ENCODE measurements around the gene PLA2G4F.

PLA2G4F gene

DNA sequence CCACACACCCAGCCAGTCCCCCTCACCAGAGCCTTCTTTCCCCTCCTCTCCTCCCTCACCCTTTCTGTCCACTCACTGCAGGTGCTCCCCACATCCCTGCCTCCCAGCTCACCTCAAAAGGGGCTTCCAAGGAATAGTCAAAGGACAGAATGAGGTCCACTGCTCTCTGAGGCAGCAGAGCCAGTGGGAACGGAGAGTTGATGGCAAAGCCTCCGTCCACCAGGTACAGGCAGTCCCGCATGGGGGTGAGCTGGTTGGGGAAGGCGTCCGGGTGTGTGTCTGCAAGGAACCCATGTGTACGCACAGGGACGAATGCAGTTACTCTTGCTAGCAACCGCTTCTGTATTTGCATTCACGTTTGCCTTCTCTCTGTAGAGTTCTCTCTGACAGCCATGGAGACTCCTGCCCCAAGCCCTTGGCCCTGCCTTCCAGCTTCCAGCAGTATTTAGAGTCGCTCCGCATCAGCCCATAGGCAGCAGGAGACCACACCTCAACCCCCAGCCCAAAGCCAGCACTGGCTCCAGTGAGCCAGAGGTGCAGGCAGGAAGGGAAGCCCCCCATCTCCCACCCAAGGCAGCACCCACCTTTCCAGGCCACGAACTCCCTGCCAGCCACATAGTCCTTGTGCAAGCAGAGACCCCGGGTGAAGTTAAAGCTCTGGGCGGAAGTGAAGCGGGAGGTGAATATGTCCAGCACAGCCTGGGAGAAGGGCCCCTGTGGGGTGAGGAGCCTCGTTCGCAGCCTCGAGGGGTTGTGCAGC lies 12.4 kb downstream of the PLA2G4F start:
- DNase-seq (ENCODE audit: low read depth): no peak
- TF ChIP-seq, protein P1, sequence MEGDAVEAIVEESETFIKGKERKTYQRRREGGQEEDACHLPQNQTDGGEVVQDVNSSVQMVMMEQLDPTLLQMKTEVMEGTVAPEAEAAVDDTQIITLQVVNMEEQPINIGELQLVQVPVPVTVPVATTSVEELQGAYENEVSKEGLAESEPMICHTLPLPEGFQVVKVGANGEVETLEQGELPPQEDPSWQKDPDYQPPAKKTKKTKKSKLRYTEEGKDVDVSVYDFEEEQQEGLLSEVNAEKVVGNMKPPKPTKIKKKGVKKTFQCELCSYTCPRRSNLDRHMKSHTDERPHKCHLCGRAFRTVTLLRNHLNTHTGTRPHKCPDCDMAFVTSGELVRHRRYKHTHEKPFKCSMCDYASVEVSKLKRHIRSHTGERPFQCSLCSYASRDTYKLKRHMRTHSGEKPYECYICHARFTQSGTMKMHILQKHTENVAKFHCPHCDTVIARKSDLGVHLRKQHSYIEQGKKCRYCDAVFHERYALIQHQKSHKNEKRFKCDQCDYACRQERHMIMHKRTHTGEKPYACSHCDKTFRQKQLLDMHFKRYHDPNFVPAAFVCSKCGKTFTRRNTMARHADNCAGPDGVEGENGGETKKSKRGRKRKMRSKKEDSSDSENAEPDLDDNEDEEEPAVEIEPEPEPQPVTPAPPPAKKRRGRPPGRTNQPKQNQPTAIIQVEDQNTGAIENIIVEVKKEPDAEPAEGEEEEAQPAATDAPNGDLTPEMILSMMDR (IDR thresholded peaks at IDR 0.05; ENCODE audit: low read depth, low read length, missing control alignments): no peak
- H3K4me3 ChIP-seq (ENCODE audit: low read depth, low read length): no peak overlapping the region

DNA sequence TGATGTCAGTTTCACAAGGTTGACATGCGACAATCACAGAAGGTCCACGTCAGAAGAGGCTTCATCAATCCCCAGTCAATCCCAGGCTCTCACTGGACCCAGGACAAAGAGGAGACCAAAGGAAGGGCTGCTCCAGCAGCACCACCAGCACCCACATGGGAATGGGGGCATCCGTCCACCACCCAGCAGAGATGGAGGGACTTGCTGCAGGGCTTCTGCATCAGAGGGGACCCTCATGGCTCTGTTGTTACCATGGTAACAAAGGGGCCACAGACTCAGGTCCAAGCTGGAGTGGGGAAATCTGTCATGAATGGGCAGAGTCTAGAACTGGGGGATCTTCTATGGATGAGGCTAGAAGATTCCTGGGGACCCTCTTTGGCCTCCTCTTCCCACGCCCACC lies 13.1 kb downstream of the PLA2G4F start:
- TF ChIP-seq, protein P1 (IDR thresholded peaks at IDR 0.05; ENCODE audit: low read depth, low read length, missing control alignments): no peak
- H3K4me3 ChIP-seq (ENCODE audit: low read depth, low read length): no peak overlapping the region
- DNase-seq (ENCODE audit: low read depth): no peak

DNA sequence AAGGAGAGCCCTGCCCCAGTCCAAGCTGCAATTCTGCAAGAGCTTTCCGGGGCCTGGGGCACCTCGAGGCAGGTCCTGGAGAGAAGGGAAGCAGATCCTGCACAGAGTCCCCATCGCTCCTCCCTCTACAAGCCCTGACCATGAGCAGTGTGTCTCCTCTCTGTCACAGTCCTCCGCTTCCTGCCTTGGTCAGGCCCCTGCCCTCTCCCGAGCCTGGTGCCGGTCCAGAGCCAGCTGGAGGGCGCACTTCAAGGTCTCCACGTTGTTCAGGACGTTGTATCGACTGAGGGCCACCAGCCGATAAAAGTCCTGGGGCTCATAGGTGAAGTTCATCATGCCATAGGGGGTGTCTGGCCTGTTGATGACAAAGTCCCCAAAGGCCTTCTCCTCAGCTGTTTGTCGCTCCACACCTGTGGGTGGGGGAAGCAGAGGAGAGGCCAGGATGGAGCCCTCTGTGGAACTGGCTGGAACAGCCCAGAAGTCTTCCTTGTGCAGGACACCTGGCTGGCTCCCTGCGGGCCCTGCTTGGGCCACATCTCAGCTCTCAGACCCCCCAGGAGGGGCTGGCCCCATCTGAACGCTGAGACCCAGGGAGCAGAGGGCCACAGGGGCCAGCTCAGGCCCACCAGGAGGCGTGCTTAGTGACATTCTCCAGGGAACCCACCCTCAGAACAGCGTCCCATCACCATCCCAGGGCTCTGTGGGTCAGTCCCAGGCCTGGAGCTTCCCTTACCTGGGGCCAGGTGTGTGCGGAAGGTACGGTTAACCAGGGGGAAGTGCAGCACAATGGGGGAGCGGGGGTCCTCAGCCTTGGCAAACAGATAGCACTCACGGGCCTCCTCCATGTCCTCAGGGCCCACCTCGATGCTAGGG lies 14.4 kb downstream of the PLA2G4F start:
- H3K4me3 ChIP-seq (ENCODE audit: low read depth, low read length): no peak overlapping the region
- DNase-seq (ENCODE audit: low read depth): no peak
- TF ChIP-seq, protein P1 (IDR thresholded peaks at IDR 0.05; ENCODE audit: low read depth, low read length, missing control alignments): no peak

DNA sequence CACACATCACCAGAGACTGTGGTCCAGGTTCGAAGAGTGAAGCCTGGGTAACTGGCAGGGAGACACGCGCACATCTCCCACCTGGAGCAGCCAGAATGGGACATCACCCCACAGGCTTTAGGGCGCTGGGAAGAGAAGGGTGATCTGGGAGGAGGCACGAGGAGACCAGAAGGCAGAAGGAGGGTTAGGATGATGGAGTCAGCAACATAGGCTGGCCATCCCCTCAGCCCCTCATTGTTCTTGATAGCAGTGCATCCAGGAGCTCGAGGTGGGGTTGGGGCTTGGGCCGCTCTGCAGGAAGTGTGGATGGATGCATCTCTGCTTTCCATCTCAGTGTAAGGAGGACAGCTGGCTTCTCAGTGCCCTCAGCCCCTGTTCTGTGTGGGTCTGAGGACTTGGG lies 15.2 kb downstream of the PLA2G4F start:
- DNase-seq (ENCODE audit: low read depth): no peak
- H3K4me3 ChIP-seq (ENCODE audit: low read depth, low read length): no peak overlapping the region
- TF ChIP-seq, protein P1 (IDR thresholded peaks at IDR 0.05; ENCODE audit: low read depth, low read length, missing control alignments): no peak

DNA sequence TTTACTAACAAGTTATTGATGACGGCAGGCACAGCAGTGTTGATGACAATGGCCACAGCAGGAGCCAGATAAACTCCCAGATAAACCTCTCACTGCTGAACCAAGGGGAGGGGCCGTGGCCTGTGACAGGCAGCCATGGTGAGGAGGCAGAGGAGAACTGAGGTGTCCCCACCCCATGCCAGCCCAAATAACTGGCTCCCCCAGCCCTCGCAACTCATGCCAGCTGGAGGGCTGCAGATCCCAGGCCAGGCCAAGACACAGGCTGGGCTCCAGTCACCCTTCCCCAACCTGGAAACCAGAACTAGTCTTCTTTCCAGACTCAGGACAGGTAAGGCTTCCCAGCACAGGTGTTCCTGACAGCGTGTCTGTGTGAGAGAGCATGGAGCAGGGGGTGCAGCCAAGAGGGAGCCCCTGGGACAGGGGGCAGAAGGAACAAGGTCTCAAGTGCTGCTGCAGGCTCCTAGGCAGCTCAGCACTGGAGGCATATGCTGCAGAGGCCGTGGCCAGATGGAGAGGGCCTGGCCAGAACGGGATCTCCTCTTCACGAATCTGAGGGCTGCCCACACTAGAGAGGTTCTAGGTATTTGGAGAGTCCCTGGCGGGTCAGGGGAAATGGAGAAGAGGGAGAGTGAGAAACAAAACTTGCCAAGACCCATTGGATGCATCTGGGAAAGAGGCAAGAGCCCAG lies 15.9 kb downstream of the PLA2G4F start:
- DNase-seq (ENCODE audit: low read depth): no peak
- TF ChIP-seq, protein P1 (IDR thresholded peaks at IDR 0.05; ENCODE audit: low read depth, low read length, missing control alignments): no peak

DNA sequence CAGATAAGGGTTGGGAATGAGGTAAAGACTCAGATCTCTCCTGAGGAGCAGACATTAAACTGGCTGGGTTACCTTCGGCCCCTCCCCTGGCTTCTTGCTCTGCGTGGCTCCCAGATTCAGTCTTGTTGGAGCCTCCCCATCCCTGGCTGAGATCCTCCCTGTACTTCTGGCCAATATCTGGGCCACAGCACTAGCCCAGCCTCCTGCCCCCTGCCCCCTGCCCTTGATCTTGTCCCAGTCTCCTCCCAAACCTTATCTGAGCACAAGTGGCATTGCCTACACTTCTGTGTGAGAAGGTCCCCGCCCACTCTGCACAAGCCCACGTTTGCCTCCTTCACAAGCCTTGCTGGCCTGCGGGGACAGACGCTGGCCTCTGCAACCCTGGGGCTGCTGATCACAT lies 16.8 kb downstream of the PLA2G4F start:
- no peak overlapping the region for H3K4me3 ChIP-seq (ENCODE audit: low read depth, low read length)
- TF ChIP-seq, protein P1 (IDR thresholded peaks at IDR 0.05; ENCODE audit: low read depth, low read length, missing control alignments): no peak
- DNase-seq (ENCODE audit: low read depth): no peak

More for the DNA sequence above, 15.9 kb downstream of the PLA2G4F start:
- no peak overlapping the region for H3K4me3 ChIP-seq (ENCODE audit: low read depth, low read length)
